Posterior cingulate gyrus (tissue), 11 donors: ENCODE results near the gene SLC1A7.

Source experiments
- DNase-seq, 10 donors: peaks; one replicate each; pipeline versions ENCODE4 v3.0.0 to v3.0.0-alpha.2; 2020 to 2021; ENCODE audit warnings: mixed read lengths in 3 of 10
- intact Hi-C: fragments of 100-400 bp; cut with DNase I; formaldehyde crosslinking; loops from one replicate; pipeline ENCODE4 v1.15.1; 2023

Gene SLC1A7

DNA sequence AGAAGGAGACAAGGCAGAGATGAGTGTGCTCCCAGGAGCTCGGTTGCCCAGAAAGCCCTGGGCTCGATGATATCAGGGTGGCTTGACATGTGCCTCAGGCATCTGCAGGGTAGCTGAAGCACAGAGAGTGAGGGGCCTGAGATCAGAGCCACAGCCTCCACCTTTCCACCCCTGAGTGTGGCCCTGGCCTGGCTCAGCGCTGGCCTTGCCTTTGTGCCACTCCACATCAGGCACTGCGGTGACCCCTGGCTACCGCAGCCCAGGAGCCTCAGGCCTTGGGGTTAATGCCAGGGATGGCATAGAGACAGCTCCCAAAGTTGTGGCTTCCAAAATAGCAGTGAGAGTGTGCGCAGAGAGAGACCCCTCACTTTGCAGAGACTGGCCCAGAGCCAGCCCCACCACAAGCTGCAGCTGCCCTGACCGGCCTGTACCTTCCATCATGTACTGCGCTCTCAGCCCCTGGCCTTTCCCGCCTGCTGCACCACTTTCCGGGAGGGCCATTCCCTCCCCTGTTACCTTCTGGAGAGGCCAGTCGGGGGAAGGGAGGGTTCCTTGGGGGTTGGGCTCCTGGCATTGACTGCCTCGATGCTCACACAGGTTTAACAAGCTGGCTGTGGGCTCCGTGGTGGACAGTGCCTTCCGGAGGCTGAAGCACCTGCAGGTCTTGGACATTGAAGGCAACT, 60.9 kb downstream of the SLC1A7 start:
- intact Hi-C loops, result no loop called here
- DNase-seq, result peak in 2 of 10 donors; percentile 70 to 74

DNA sequence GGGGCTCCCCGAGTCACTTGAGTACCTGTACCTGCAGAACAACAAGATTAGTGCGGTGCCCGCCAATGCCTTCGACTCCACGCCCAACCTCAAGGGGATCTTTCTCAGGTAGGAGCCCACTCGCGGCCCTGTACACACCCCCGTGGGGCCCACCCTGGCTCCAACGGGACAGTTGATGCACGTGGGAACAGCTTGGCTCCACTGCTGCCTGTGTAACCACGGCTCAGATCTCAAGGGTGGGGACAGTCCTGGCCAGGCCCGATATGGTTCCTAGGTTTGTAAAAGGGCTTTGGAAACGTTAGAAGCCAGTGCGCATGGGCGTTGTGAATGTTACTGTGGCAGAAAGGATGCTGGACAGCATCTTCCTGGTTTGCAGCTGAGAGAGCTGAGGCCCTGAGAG, 61.7 kb downstream of the SLC1A7 start:
- peak in 2 of 10 donors; percentile 8 to 74 for DNase-seq
- intact Hi-C loops, result no loop called here

DNA sequence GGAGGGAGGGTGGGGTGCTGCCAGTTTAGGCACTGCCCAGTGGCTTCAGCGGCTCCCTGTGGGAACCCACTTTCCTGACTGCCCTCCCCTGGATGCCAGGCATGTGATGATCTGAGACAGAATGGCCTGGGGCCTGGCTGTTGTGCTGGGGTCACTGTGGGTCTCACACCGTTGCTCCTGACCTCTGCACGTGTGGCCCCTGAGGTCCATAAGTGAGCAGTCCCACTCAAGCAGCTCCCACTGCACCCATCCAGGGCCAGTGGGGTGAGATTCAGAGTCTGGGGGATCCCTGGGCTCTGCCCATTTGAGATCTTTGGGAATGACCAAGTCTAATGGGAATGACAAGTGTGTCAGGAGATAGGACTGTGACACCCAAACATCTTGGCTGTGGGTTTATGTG, 62.4 kb downstream of the SLC1A7 start:
- intact Hi-C loops, result no loop called here
- DNase-seq, result peak in 4 of 10 donors; percentile 8 to 55 (median 41)

DNA sequence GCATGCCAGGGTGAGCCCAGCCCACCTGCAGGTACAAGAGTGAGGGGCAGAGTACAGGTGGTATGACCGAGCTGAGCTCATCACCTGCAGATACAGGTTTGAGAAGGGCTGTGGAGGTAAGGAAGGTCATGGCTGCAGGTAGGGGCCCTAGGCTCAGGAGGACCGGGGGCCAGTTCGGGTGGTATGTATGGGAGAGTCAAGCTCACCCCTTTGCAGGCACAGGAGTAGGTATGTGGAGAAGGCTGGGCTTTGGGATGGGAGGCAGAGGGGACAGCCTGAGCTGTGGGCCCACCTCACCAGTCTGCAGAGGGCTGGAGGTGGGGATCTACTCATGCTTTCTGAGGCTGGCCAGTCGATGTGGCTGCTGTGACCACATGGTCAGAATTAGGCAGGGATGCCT, 63.2 kb downstream of the SLC1A7 start:
- DNase-seq, result peak in 4 of 10 donors; percentile 4 to 66 (median 43)
- intact Hi-C loops, result no loop called here

DNA sequence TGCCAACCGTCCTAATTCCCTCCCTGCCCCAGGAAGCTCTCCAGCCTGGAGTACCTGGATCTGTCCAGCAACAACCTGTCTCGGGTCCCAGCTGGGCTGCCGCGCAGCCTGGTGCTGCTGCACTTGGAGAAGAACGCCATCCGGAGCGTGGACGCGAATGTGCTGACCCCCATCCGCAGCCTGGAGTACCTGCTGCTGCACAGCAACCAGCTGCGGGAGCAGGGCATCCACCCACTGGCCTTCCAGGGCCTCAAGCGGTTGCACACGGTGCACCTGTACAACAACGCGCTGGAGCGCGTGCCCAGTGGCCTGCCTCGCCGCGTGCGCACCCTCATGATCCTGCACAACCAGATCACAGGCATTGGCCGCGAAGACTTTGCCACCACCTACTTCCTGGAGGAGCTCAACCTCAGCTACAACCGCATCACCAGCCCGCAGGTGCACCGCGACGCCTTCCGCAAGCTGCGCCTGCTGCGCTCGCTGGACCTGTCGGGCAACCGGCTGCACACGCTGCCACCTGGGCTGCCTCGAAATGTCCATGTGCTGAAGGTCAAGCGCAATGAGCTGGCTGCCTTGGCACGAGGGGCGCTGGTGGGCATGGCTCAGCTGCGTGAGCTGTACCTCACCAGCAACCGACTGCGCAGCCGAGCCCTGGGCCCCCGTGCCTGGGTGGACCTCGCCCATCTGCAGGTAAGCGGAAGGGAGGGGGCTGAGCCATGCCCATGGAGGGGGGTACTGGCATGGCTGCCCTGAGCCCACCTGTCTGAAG, 63.9 kb downstream of the SLC1A7 start:
- intact Hi-C loops, result no loop called here
- peak in 4 of 10 donors; percentile 22 to 83 (median 64) for DNase-seq

DNA sequence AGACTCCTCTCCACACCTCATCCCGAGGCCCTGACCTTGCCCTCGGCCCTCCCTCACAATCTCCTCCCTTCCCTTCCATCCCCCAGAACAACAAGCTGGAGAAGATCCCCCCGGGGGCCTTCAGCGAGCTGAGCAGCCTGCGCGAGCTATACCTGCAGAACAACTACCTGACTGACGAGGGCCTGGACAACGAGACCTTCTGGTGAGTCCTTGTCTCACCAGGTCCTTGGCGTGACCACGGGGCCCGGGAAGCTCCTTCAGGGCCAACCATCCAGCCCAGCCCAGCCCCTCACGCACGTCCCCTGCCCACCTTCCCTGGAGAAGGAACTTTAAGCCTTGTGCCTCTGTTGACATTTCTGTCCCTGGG, 64.9 kb downstream of the SLC1A7 start:
- intact Hi-C loops, result no loop called here
- peak in 5 of 10 donors; percentile 0 to 82 (median 69) for DNase-seq

DNA sequence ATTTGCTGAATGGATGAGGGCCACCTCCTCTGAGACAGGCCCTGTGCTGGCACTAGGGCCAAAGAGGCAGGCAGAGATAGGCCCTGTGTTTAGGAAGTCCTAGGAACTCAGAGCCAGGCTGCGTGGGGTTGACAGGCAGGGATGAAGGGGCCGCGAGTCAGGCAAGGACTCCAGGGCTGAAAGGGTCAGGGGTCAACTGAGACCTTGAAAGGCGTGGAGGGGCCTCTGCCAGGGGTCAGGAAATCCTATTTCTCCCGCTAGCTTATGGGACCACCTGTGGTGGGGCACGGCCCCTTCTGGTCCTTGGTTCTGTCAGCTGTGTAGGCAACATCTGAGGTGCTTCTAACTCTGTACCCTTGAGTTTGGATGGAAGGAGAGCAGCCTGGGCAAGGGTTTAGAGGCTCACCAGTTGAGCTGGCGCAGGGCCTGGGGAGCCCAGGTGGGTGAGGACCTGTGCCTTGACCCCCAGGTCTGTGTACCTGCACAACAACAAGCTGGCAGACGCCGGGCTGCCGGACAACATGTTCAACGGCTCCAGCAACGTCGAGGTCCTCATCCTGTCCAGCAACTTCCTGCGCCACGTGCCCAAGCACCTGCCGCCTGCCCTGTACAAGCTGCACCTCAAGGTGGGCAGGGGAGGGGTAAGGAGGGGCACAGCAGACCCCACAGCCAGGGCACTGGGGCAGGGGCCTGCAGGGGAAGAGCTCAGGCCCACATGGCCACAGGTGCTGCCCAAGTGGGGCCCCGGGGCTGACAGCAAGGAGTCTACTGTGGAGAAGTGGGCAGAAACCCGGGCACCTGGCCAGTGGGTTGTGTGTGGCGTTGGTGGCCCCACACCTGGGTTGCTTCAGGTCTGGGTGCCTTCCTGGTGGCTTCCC, 65.5 kb downstream of the SLC1A7 start:
- intact Hi-C loops, result no loop called here
- peak in 5 of 10 donors; percentile 5 to 82 (median 57) for DNase-seq

DNA sequence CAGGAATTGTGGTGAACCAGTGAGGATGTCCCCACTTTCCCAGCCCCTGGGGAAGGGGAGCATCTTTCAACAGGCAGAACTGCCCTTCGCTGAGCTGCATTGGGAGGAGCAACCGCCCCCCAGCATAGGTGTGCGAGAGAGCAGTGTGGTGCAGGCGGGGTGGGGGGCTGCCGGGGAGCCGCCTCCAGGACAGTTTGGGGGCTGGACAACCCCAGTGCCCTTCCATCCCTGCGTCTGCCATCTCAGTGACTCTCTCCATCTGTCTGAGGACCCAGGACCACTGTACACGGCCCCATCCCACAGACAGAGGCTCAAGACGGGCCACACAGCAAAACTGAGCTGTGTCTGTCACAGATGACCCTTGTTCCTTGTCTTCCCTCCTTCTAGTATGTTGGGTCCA, 66.3 kb downstream of the SLC1A7 start:
- intact Hi-C loops, result no loop called here
- DNase-seq, result peak in 4 of 10 donors; percentile 4 to 49 (median 36)

DNA sequence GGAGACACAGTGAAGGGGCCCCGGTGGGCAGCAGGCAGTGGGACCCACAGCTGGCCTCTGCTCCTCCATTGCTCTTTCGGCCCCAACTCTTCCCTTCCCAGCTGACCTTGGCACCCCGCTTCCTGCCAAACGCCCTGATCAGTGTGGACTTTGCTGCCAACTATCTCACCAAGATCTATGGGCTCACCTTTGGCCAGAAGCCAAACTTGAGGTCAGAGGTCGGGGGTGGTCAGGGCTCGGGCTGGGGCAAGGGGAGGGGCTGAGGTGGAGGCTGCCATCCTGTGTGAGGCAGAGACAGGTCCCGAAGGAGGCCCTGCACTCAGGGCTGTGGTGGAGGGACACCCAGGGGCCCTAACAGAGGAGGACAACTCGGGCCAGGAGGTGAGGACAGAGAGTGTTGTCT, 66.7 kb downstream of the SLC1A7 start:
- intact Hi-C loops, result no loop called here
- peak in 5 of 10 donors; percentile 2 to 52 (median 43) for DNase-seq

DNA sequence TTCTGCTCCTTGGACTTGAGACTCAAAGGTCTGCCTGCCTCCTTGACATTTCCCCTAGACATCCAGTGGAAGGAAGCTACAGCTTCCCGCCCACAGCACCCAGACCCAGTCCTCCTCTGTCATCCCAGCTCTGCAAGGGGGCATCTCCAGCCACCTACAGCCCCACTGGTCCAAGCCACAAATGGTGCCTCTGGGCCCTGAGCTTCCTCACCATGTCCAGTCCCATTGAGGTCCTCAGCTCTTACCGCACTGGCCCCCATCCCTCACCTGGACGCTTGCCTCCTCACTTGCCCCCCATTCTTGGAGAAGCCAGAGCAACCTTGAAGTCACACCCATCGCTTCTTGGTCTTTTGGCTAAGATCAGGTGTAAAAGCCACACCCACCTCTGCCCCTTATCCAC, 67.2 kb downstream of the SLC1A7 start:
- intact Hi-C loops, result no loop called here
- DNase-seq, result peak in 4 of 10 donors; percentile 2 to 67 (median 28)

DNA sequence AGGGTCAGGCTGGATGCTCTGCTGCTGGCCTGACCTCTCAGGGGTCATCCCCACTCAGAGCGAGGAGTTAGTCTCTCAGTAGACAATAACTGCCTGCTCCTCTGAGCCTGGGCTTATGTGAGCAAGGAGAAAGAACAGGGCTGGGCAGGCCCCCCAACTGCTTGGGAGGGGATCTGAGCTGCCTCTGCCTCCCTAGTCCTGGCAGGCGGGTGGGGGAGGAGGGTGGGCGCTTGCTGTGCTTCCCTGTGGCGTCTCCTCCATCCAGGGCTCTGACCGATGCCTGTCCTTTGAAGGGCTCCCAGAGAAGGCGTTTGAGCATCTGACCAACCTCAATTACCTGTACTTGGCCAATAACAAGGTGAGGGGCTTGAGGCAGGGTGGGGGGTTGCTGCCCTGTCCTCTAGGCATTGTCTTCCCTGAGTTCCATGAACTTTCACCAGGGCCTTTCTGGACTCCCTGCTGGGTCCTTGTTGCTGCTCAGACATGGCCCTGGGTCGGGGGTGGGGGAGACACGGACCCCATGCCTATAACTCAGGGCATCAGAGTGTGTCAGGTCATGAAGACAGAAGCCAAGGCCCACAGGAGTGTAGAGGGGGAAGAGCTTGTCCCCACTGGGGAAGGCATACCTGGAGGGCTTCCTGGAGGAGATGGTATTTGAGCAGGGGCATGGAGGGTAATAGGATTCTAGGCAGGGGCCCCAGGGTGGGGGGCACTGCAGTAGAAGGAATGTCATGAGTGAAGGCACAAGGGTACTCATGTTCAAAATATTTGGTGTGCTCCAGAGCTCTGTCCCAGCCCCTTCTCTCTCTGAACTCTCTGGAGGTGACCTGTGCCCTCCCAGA, 67.9 kb downstream of the SLC1A7 start:
- peak in 6 of 10 donors; percentile 1 to 42 (median 2) for DNase-seq

DNA sequence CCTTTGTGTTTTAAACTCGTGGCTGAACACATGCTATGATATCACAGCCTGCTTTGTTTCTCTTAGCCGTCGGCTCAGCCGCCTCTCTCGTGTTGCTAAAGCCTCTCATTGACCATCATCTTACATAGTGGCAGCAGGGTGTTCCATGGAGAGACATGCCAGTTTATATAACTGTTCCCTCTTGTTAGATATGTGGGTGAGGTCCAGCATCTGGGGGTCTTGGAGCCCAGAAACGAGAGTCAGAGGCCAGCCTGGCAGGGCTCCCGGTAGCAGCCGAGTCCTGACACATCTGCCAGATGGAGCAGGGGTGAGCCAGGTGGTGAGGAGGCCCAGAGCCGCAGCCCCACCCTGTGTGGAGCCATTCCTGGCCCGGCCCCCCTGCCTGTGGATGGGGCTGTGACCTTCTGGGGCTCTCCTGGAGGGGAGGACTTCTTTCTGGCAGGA, 68.5 kb downstream of the SLC1A7 start:
- DNase-seq, result peak in 8 of 10 donors; percentile 7 to 84 (median 20)
- intact Hi-C loops, result no loop called here

More for the DNA sequence above, 67.9 kb downstream of the SLC1A7 start:
- intact Hi-C loops, result no loop called here

DNA sequence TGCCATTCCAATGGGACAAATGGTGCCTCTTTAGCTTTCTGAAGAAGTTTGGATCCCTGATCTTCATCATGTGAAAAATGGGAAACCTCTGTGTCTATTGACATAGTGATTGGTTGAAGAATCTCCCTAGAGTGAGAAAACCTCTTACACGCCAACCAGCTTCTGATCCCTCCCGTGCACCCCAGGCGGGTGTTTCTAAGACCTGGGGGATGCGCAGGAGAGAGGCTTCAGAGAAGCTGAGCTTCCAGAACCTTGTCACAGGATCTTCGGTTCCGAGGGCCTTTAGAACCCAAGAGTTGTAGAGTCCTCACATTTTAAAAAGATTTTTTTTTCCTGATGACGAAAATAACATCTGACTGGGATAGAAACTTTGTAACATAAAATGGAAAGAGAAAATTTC, 69.2 kb downstream of the SLC1A7 start:
- intact Hi-C loops, result no loop called here
- peak in 2 of 10 donors; percentile 11 to 37 for DNase-seq

DNA sequence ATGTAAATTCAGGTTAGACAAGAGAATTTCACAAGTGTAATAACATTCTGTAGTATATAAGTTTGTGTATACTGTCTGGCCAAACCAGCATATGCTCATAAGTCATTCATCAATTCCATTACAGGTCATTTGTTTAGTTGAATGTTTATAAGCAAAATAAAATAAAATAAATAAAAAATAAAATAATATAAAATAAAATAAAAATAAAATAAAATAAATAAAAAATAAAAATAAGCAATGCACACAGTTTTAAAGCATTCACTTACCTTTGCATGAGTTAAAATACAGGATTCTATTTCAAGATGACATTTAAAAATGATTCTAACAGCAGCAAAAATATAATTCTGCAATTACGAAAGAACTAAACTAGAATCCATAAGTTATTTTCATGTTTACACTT, 70.5 kb downstream of the SLC1A7 start:
- no peak for DNase-seq
- intact Hi-C loops, result no loop called here

DNA sequence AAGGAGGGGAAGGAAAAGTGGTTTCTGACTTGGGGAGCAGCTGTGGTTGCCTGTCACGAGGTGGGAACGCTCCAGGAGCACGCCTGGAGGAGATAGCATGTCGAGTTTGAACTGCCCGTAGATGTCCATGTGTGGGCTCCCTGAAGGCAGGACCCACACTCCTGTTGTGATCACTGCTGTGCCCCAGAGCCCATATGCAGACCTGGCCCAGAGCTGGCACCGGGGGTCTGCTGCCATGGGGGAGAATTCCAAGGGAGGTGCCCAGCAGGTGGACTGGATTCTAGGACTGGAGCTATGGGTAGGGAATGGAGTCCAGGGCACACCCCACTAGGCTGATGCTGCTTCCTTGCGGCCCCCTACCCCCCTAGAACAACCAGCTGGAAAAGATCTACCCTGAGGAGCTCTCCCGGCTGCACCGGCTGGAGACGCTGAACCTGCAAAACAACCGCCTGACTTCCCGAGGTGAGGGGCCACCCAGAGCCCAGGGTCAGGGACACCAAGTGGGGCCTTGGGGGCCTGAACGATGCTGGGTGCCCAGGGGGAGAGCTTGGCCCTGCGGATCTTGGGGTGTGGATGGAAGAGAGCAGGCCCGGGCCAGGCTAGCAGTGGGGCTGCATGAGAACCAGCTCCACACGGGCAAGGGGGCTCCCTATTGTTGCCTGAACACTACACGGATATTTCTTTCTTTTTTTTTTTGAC, 71.1 kb downstream of the SLC1A7 start:
- peak in 8 of 10 donors; percentile 1 to 86 (median 16) for DNase-seq
- intact Hi-C loops, result no loop called here

DNA sequence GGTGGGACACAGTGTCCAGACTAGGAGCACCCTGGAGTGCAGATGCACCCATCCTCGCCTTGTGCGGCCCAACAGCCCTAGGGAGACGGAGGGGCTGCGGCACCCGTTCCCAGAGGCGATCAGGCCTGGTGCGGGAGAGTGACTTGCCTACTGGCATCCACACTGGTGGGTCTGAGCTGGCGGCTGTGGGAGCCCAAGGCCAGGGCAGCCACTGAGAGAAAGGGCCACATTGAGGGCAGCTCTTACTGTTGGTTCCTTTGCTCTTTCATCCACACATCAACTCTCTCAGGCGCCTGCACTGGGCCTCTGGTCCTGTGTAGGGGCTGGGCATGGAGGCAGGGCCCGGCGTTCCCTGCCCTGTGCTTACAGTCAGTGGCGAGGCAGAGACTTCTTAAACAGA, 71.8 kb downstream of the SLC1A7 start:
- peak in 8 of 10 donors; percentile 1 to 83 (median 14) for DNase-seq
- intact Hi-C loops, result no loop called here

DNA sequence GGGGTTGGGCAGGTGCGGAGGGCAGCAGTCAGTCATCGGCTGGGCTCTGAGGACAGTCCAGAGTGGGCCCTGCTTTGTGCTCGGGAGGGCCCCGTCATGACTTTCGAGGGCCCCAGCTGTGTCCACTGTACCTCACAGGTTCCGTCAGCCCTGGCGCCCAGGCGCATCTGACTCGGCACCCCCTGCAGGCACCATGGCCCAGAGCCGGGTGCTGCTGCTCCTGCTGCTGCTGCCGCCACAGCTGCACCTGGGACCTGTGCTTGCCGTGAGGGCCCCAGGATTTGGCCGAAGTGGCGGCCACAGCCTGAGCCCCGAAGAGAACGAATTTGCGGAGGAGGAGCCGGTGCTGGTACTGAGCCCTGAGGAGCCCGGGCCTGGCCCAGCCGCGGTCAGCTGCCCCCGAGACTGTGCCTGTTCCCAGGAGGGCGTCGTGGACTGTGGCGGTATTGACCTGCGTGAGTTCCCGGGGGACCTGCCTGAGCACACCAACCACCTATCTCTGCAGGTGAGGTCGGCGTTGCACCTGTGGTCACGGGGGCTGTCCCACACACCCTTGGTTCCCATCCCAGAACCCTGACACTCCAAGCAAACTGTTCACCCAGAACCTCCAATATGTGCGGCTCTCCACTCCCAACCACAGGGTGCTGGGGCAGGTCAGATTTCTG, 72.6 kb downstream of the SLC1A7 start:
- peak in 7 of 10 donors; percentile 1 to 80 (median 24) for DNase-seq
- intact Hi-C loops, result no loop called here

DNA sequence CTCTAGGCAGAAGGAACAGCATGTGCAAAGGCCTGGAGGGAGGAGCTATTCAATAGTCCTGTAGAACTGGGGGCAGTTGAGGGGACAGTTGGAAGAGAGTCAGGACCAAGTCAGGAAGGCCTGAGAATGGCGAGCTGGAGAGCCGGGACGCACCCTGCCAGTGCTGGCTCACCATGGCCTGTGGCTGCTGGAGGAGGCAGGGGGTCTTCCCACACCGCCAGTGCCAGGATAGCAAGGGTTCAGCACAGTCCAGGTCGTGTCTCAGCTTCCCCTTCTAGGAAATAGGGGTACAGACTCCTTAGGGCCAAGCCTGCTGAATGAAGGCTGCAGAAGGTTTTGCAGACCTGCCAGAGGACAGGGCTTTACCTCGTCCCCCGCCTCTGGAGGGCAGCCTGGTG, 73.2 kb downstream of the SLC1A7 start:
- DNase-seq, result peak in 7 of 10 donors; percentile 2 to 75 (median 7)
- intact Hi-C loops, result no loop called here
